ENCODE data around the gene LHX4.

The LHX4 gene

DNA sequence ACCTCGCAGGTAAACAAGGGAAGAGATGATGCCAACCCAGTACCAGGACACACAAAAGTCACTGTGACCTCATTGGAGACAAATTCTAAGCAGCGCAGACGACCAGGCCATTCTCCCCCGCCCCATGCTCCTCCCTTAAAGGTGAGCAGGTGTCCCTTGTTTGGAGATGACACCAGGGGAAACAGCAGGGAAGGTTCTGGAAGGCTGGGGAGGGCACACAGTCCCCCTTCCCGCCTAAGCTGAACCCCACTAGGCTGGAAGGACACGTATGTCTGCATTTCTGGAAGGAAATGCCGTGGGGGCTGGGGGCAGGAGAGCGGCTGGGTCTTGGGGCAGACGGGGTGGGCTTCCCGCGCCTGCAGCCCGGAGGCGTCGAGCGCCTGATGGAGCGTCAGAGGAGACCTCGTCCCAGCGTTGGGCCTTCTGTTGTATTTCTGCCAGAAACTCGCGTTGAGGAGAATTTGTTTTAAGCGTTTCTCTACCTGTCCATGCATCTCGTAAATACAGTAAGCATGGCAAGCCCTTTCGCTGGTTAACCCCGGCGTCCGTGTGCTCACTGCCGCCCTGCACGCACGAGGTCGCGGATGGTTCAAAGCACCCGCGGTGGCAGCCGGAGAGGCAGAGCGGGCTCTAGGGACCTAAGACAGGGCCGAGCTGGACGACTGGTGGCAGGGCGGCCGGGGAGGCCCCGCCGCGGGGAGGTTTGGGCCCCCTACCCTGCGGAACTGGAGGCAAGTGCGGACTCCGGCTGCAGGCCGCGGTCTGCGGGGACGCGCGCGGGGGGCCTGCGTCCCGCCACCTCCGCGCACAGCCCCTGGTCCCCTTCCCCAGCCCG, 1.2 kb upstream of the LHX4 start:
- no peak for ATAC-seq

DNA sequence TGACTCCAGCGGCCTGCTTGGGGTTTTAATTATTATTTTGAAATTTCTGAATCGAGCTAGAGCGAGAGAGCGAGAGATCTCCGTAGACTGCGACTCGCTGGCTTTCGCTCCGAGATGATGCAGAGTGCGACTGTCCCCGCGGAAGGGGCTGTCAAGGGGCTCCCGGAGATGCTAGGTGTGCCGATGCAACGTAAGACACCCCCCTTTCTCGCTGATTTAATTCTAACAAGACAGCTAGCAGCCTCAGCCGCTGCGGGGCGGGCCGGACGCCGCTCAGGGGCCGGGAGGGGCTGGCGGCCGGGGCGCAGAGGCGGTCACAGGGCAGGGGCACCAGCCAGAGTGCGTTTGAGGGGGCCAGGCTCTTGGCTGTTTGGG, 339 bp downstream of the LHX4 start:
- peak in 1 of 2 donors; percentile 7 for ATAC-seq

DNA sequence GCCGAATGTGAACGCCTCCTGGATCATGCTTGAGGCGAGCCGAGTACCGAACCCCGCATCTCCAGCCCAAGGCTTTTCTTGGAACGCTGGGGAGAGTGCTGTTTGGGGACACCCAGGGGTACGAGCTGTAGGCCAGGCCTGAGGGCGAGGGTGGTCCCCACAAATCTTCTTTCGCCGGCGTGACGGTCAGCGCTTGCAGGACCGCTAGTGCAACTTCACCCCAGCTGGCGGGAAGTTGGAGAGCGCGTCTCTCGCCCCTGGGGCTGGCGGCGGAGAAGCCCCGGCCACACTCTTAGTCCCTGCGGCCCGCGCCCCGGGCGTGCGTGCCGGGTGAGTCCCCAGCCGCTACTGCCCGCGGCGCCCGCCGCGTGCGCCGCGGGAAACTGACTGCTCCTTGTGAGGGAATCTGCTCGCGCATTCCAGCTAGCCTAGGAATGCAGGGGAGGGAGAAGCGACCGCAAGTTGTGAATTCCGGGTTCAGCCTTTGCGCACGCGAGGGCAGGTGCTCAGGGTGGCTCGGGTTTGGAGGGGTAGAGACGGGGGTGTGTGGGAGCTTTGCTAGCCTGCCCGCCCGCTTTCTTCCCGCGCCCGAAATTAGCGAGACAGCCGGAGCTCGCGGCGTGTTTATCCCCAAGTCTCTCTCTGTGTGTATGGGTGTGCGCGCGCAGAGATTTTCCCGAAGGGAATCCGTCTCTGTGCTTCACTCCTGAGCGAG, 884 bp downstream of the LHX4 start:
- ATAC-seq, result no peak

DNA sequence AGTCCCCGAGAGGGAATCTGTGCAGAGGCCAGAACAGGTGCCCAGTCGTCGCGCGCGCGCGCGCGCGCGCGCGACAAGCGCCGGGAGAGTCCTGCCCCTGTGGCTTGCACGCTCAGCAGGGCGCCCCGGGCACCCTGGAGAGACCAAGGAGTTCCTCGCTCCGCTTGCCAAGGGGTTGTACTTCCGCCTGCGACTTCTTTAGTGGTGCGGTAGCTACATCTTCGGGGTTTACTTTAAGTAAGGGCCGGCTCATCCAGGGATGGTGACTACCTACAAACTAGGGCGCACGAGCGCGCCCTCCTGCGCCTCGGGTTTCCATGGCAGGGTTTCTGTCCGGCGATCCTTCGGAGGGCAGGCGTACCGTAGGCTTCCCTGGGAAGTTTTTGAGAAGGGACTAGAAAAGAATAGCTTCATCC, 1.4 kb downstream of the LHX4 start:
- no peak for ATAC-seq

DNA sequence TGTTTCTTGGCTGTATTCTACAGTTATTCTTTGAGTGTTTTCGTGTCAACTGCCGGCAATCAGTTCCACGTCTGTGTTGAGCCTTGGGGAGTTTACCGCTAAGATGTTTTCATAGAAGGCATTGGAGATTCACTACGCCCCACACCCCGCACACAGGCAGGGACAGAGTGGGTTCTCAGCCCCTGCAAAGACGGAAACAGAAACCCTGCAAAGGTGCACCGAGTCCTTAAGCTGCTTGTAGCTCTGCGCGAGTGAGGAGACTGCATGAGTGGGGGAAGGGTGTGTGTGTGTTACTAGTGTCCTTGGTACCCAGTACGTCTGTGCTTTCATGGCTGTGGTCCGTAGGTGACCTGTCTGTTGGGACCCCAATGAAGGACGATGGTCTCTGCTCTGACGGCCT, 1.9 kb downstream of the LHX4 start:
- ATAC-seq, result no peak

DNA sequence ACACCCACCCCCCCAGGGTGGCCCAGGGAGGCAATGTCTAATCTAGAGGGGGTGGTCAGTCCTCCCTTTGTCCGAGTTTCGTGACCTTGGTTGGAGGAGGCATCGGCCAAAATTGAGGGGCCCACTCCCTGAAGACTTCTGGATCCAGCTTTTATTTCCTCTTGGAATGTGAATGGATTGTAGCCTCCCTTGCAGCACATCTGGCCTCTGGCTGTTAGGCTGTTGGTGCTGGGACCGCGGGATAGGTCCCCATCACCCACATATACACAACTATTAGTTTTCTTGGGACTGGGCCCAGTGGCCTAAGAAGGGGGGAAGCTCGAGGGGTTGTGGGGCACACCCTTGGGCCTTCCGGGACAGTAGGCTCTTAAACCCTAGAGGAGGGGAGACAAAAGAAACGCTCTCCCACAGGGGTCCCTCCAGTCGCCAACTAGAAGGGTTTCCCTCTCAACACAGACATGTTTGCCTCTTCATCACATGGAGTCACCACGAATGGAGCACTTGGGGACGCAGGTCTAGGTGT, 2.5 kb downstream of the LHX4 start:
- ATAC-seq, result no peak

DNA sequence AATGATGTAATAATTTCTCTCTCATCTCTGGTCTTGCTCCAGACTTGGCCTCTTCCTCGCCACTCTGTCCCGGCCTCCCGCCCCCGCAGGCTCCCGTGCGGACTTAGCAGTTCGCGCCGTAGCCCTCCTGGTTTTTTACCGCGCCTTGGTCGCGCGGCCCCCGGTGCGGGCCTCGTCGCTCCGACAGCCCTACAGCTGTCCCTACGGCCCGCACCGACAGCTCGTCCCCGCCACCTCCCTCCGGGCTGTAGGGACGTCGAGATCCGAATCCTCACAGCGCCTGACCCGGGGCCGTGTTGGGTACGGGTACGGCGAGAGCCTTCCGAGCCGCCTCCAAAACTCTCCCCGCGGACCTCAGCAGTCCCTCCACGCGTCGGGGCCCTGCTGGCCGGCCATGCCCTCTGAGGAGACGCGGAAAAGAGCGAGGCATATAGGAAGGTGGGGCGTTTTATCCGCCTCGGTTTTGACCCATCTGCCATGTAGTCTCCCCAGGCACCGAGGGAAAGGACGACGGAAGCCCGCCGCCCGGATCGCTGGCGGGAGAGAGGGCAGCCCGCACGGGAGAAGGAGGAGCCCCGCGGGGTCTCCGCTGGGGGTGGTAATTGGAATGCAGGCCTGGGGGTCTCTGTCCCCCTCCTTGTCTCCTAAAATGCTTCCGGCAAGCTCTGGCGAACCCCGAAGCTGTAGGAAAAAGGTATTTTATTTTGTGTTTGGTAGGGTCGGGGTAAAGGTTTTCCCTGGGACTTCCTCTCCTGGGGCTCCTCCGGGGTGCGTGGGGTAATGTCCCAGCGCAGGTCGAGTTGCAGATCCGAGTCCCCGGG, 3.3 kb downstream of the LHX4 start:
- ATAC-seq, result no peak

DNA sequence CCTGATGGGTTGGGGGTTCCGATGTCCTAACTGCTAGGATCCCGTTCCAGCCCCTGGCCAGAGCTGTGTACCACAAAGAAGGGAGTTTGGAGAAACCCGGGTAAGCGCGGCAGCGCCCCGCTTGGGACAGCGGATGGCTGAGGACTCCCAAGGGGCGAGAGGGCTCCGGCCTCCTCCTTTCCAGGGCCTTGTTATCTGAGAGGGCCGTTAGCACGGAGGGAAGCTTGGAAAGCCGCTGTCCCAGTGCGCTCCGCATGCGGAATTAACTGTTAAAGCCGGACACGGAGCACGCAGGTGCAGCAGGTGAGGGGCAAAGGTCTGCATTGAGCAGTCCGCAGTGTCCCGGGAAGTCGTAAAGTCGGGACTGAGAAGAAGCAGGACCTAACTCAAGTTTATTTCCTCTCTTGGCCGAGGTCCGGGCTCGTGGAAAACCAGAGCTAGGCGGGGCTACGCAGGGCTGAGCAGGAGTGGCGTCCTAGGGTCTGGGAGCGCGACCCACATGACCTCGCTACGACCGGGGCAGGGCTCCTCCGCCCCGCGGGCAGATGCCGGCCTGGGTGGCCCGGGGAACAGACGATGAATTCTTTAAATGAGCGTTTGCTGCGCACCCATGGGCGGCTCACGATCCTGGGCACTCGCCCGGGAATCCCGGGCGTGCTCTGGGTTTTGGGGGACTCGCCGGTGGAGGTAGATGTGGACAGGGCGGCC, 4.5 kb downstream of the LHX4 start:
- ATAC-seq, result no peak

DNA sequence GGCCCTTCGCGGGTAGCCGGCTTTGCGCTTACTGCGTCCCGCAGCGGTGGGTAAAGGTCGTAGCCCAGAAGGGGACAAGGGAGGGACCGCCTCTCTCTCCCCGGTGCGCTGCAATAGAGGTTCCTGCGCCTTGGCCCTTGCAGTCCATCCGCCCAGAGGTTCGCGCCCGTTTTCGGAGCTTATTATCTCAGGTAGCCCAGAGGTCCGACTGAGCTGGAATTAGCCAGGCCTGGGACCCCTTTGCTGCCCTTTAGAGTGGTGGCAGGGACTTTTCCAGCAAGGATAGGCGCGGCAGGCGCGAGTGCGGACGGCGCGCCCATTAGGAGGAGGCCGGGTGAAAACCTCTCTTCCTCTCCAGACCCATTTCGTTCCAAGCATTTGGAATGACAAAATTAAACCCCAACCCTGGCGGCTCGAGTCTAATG, 5.0 kb downstream of the LHX4 start:
- ATAC-seq, result no peak

DNA sequence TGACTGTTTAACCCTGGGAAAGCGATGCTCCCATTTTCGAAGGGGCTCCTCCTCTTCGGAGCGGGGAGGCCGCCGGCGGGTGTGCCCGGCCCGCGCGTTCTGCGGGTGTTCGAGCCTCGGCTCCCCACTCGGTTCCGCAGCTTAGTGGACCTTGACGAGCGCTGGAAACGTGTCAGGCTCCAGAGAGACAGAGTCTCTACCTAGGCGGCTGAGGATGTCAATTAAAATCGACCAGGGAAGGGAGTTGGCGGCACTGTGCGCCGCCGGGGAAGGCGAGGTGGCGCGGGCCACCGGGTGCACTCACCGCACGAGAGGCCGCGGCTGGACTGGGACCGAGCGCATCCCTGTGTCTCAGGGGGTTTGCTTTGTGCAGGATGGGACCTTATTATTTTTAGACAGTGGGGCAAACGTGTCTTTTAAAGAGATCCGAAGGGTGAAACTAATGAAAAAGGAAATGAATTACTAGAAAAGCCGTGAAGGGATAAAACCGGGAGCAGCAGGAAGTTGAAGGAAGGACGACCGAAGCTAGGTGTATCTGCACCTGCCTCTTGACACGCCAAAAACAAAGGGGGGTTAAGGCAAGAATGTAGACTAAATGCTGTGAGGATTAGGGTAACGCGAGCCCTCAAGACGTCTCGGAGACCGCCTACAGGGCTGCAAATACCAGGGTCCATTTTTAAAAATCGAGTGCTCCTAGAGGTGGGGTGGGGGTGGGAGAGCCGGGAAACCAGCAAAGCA, 5.6 kb downstream of the LHX4 start:
- ATAC-seq, result no peak

DNA sequence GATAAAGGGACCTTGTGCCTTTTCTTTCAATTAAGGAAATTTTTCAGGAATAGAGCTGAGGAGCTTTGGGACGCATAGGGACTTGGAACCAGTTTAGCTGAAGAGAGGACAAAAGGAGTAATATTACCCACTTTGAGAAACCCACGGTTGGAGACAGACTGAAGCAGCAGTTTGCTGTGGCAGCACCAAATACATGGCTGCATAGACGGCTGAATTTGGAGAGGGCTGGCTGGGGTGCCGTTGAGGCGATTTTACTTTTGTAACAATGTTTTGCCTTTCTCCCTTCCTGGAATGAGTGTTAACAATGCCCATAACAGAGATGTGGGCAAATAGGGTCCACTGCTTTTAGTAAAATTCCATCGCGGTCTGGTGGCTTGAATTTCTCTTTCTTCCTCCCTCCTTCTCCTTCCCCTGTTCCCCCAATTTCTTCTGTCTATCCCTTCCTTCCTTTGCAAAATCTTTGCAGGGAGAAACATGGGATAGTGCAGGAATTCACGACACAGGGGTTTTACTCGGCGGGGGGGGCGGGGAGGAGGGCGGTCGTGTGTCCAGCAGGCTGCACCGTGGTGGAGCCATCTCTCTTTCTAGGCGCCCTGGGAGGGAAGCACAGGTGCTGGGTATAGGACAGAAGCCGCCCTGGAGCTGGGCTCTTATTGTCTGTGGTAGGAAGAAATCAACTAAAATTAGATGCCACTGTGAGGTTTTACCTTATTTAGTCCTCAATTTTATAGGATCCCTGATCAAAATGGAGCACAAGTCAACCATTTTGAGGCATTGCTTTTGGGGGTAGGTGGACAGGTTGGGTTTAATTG, 6.8 kb downstream of the LHX4 start:
- no peak for ATAC-seq

DNA sequence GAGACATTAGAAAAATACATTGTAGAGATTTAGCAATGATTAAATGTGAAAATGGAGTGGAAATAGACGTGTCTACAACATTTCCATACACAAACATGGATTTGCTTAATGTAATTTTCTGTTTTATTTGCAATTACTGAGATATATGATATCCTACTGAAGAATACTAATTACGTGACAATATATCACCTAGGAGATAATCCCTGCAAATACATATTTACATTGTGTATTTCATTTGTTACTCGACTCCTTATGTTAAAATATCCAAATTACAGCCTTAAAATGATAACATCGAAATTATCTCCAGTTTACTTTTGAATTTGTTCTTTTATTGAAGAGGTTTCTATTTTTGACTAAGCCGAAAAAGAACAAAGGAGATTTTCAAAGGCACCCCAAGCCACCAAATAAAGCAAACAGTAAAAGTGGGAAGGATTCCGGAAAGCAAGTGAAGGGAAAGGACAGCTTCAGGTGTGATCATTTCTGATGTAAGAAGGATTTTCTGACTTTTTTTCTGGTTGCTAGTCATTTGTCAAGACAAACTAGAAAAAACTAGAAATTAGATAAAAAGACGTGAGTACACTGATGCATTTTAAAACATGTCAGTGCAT, 7.9 kb downstream of the LHX4 start:
- no peak for ATAC-seq

DNA sequence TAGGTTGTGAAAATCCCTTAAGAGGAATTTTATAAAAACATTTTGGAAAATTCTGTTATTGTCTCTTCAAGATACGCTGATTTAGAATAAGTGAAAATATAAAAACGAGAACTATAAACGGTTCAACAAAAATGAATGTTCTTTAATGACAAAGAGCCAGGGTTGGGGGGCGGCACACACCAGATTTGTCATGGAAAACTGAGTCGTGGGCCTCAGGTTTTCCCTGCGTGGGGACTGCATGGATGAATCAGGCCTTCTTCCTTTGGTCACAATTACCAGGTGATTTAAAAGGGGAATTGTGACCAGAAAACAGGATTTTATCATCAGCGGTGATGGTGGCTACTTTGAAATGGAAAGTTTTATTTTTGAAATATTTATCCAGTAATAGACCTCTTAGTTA, 8.6 kb downstream of the LHX4 start:
- no peak for ATAC-seq

DNA sequence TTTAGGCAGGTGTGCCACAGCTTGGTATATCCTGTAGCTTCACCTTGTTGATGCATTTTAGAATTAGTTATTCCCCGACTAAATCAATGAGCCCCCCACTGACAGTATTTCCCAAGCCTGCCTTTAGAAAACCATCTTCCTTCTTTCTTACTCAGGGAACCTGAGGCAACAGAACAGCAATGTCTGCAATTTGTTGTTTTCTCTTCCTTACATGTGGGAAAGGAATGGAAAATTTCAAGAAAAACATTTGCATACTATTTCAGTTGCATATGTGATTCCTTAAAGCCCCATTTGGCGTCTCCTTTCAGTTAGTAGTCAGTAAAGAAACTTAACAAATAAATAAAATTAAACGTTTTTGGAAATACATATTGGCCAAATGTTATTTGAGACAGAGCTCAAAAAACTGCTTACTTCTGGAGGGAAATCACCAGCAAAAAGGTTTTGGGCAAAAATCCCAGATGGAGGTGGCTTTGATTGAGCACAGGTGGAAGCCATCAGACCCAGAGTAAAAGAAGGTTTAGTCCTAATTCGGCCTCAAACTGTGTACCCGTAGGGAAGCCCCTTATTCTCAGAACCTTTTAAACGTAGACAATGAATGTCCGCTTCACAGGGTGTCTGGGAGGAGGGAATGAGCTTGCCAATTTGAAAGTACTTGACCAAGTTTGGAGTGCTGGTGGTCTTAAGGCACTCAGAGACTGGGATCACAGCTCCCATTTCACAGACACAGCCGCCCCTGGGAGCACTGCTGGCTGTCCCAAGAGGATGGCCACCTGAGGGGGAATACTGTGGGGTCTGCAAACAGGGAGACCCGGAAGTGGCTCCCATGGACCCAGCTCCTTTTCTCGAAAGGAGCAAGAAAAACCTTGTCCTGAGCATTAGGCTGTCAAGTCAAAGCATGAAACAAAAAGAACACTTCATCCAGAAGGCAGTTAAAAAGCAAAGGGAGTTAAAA, 9.4 kb downstream of the LHX4 start:
- ATAC-seq, result no peak

DNA sequence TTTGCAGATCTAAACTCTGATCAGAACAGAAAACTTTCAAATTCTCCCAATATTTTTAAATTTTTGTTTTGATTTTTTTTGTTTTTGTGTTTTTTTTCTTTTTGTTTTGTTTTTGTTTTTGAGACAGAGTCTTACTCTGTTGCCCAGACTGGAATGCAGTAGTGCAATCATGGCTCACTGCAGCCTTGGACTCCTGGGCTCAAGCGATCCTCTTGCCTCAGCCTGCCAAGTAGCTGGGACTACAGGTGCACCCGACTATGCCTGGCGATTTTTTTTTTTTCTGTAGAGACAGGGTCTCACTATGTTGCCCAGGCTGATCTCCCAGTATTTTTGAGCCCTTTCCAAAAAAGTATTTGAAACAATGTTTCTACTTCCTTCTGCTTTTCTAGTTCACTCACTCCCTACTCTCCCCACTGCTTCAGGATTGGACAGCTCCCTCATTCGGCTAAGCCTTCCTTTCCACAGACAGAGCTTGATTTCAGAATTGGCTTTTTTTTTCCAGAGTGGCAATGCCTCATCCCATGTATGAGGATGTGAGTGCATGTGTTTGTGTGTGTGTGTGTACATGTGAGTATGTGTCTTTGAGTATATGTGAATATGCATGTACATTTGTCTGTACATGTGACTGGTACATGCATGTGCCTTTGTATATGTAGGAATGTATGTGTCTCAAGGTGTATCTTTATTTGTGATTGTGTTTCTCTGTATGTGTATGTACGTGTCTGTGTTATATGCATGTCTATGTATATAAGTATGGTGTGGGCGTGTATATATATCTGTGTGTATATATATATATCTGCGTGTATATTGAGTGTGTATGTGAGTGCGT, 11.9 kb downstream of the LHX4 start:
- ATAC-seq, result no peak

DNA sequence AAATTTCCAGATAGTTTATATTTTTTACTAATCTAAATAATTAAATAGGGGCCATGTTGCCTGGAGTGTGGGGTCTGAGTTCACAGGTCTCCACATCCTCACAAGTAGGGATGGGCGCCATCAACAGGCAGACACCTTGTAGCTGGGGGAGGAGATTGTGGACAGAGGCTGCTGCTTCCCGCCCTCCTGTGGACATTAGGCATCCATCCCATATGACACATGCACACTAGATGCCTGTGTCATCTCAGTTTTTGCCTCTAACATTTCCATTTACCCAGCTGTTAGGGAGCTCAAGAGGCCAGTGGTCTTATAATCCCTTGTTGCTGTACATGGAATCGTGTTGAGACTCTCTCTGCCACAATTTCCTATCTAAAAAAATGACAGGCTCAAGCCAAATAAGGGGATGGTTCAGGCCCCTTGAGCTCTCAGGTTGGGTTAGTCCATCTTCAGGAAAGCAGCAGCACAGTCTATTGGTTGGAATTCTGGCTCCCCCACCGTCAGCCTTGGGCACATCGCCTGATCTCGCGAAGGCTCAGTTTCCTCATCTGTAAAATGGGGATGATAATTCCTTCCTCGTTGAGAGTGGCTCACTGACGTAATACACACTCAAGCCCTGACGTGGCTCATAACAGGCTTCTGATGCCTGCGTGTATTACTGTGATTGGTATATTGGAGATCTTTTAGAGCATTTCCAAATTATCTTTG, 13.6 kb downstream of the LHX4 start:
- no peak for ATAC-seq

DNA sequence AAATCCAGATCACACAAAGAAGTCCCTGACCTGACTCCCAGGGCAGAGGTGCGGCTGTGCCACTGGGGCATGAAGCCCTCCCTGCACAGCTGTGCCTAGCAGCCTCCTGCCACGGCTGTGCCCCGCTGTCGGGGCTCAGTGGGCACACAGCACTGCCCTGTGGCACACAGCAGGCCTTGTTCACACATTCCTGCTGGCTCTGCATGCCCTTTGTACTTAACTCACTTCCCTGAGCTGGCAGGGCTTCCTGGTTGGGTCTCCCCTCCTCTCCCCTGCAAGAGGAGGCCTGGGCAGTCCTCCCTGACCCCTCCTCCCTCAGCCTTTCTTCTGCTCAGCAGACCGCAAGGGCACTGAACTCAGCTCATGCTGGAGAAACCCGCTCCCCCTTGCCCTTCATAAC, 14.8 kb downstream of the LHX4 start:
- no peak for ATAC-seq

DNA sequence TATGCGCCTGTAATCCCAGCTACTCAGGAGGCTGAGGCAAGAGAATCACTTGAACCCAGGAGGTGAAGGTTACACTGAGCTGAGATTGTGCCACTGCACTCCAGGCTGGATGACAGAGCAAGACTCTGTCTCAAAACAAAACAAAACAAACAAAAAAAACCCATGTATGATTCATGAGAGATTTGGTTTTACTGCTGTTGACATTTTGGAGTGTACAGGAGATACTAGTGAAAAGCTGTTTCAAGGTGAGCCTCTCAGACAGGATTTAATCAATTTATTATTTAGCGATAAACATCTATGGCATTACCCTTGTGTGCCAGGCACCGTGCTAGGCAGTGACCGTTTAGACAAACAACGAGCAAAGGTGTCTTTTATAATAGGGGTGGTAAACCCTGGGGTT, 16.5 kb downstream of the LHX4 start:
- ATAC-seq, result no peak

Measured in activated CD4-positive, CD25-positive, alpha-beta regulatory T cell treated with anti-CD3 and anti-CD28 coated beads, Interleukin-2, amount 50 U/mL, for 24 hours (primary cell).